NCI-H187 (cell line): Measurements from ENCODE around the gene LAGE3.

Experiments
- DNase-seq, 2 experiments: peaks; one replicate each; lab custom pipeline; 2025; lab: John Stamatoyannopoulos, UW

Gene LAGE3, protein sequence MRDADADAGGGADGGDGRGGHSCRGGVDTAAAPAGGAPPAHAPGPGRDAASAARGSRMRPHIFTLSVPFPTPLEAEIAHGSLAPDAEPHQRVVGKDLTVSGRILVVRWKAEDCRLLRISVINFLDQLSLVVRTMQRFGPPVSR

DNA sequence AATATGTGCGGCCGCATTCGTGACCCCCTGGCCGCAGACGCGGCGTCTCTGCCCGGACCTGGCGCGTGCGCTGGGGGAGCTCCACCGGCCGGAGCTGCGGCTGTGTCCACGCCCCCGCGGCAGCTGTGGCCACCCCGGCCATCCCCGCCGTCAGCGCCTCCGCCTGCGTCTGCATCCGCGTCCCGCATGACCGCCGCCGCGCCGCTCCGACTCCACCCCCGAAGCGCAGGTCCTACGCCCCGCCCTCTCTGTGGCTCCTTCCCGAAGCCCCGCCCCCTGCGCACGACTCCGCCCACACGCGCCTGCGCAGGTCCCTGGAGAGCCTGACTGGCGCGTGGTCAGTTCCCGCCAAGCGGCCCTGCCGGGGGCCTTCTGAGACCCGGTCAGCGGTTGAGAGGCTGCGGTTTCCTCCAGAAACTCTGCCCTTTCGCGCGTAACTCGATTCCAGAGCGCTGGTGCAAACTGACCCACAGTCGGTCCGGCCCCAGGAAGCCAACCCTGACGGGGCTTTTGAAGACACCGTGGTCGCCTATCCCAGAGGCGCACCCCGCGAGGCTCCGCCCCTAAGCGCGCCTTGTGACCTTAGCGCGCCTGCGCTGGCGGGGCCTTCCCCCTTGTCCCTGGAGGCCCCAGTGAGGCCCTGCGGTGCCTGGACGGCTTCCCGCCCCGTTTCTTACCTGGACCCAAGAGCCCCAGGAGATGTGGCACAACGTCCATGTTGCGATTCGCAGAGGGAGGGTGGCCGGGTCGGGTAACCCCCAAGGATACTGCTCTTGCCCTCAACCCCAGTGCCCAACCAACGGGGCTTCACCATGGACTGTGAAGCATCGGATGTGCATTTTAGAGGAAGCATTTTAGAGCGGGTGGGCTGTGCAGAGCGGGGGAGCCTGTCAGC is at the start of gene LAGE3:
LAGE3 (minus strand) TSS at position 554 of the 895 bp plus-strand sequence; CDS start at position 188, 366 bp downstream.
- peak; percentile 95 to 97 for DNase-seq

DNA sequence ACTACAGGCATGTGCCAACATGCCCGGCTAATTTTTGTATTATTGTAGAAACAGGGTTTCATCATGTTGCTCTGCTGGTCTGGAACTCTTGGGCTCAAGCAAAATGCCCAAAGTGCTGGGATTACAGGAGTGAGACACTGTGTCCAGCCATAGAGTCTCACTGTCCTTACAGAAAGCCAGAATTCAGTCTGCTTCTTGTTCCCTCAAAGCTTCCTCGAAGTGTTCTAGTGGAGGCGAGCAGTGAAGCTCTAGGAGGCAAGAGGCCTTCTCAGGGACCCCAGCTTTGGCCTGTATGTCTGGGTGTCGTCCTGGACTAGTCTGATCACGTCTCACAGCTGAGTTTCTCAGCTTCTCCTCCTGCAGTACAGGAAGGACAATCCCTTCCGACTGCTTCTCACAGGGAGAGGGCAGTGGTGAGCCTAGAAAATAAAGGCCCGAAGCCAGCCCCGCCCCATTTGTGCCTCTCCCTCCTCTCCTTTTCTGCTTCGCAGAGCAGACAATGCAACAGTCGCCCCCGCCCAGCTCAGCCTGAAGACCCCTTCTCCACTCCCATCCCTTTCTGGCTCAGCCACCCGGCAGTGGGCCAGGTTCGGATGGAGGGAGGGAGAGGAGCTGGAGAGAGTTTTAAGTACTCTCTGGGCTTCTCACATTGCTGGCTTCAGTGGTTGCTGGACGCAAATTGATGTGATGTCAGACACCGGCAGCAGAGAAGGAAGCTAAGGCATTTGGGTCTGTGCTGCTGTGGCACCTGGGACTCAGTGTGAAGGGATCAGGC is 48.0 kb upstream of the LAGE3 start:
- DNase-seq = peak; percentile 26 to 60

DNA sequence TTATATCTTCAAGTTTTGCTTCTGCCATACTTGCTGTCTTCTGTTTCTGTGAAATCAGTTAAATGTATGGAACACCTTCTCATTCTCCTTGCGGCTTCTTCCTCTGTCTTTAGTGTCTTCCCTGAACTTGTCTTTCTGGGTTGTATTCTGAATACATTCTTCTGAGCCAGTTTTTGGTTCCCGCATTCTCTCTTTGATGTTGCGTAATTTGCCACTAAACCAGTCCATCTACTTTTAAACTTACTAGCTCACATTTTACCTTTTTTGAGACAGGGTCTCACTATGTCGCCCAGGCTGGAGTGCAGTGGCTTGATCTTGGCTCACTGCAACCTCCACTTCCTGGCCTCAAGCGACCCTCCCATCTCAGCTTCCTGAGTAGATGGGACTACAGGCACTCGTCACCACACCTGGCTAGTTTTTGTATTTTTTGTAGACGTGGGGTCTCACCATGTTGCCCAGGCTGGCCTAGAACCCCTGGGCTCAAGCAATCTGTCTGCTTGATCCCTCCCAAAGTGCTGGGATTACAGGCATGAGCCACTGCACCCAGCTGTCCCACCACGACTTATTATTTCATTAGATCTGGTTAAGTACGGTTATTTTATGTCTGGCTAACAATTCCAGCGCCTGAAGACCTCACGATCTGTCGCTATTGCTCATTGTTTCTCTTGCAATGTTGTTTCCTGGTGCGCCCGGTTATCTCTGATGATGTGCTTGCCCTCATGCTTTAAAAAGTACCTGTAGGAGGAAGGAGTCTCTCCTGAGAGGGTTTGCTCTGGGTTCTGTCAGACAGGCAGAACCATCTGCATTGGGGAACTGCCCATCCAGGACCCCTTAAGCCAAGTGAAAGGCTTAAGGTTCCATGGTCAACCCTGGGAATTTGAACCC is 46.8 kb upstream of the LAGE3 start:
- DNase-seq = no peak

DNA sequence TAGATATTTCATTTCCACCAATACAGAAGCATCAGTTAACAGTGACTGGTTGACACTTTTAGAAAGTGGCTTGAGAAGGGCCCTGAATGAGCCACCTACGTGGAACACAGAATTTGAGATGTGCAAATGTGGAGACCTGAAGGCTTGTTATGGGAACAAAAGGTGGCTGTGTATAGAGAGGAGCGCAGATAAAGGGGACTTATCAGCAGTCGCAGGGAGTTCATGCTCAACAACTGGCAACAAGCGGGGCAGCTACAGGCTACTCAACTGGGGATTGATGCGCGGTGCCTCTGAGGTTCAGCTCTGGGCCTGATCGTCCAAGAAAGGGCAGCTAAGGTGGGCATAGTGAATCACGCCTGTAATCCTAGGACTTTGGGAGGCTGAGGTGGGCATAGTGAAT is 40.3 kb upstream of the LAGE3 start:
- no peak for DNase-seq

DNA sequence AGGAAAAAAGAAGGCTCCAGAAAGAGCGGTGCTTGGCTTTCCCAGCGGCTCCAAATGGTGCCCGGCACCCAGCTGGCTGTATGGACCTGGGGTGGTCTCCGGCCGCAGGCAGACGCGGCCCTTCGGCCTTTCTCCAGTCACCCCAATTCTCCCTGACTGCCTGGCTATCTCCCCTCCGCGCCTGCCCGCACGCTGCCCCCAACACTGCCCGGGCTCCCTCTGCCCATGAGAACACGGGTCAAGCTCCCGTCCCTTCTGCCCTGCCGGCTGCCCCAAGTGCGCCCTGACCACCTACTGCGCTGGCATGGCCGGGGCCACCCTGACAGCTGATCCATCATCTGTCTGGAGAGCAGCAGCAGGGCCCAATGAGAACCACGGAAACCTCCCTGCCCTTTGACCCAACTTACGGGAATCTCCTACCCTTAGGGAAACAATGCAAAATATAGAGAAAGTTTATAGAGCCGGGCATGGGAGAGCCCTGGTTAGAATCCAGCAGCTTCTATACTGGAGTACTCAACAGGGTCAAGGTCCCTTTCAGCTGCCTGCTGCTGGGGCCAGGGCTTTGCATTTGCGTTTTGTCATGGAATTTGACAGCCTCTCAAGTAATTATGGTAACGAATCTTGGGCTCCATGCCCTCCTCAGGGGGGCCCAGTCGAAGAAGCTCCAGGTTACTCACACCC is 38.2 kb upstream of the LAGE3 start:
- DNase-seq = no peak

DNA sequence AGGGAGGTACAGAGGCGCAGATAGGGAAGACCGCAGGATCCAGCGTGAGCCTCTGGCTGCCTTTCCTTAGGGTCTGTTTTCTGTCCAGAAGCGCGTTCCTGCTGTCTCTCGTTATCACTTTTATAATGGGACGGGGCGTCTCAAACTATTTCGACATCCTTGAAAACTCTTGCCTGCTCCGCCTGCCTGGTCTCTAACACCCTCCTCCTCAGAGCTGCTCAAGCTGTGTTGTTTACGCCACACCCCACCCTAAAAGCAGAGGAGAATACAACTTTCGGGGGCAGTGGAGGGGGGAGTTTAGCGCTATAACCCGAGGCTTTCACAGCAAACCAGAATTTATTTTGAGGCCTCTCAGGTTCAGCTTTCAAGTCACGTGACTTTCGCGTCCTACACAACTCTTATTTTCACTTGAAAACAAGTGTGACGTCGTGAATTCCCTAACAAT is 37.6 kb upstream of the LAGE3 start:
- no peak for DNase-seq

DNA sequence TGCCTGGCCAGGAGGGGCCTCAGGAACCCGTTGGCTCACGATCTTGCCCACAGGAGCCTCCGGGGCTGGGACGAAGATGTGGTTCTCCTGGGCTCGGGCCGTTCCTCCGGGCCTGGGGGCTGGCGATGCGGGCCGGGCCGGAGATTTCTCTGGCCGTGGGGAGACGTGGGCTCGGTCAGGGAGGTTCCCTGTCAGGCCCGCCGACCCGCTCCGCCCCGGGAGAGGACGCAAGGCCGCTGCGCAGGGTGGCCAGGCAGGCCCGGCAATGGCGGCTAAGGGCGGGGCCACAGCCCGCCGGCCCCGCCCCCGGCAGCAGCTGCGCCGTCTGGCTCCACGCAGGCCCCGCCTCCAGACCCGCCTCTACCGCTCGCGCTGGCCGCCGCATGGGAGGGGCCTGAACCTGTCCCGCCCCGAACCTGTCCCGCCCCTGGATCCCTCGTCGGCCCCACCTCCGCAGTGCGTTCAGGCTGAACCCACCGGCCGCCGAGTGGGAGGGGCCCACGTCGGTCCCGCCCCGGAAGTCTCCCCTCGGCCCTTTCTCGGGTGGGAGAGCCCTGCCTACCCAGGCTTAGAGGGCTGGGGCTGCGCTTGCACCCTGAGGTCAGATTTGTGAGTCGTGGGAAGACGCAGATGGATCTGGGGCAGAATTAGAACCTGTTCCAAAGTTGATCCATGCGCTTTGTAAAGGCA is 37.0 kb upstream of the LAGE3 start, which contains the start of gene FAM3A:
FAM3A (minus strand) TSS at position 267 of the 690 bp plus-strand sequence. CDS start 460 bp downstream, outside the sequence.
- peak; percentile 91 to 94 for DNase-seq

DNA sequence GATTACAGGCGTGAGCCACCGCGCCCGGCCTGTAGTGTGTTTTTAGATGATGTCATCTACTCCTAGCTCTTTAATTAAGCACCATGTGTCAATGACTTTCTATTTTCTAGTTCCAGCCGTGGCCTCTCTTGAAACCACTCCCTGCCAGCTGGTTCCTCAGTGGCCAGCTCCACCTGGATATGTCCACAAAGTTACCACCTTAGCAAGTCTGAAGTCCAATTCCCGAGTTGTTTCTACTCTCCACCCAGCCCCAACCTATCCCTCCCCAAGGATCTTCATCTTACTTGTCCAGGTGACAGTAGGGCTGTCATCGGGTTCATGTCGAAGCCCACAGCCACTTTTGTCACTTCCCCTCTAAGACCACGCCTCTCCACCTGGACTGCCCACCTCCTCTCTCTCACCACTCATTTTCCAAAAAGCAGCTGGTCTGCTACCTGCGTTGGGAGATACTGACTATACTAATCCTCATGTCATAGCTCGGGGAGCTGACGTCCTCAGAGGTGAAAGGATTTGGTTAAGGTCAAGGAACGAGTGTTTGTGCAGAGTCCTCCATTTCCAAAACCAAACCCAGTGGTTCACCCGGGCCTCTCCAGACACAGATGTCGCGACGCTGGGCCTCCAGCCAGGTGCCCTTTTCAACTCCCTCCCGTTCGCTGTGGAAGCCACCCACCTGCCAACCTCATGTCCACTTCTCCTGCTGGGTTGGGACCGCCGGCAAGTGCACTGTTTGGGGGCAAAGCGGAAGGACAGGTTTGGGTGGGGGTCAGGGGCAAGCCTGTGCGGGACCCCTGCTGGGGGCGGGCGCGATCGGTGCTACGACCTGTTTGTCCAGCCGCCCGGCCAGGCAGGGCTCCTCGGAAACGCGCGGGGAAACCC is 36.2 kb upstream of the LAGE3 start:
- DNase-seq = no peak

DNA sequence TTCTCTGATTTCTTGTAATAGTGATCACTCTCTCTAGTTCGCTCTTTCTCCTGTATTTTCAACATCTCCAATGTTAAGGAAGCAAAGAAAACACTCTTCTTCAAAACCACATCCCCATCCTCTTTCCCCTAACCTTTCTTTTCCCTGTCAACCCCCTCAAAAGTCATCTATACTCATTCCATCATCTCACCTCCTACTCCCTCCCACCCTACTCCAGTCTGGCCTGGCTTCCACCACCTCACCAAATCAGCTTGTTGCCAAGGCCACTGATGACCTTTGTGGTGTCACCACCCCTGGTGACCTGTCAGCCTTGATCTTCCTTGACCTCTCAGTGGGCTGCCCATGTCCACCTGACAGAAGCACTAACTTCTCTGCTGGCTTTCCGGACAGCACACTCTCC is 34.6 kb upstream of the LAGE3 start:
- no peak for DNase-seq

DNA sequence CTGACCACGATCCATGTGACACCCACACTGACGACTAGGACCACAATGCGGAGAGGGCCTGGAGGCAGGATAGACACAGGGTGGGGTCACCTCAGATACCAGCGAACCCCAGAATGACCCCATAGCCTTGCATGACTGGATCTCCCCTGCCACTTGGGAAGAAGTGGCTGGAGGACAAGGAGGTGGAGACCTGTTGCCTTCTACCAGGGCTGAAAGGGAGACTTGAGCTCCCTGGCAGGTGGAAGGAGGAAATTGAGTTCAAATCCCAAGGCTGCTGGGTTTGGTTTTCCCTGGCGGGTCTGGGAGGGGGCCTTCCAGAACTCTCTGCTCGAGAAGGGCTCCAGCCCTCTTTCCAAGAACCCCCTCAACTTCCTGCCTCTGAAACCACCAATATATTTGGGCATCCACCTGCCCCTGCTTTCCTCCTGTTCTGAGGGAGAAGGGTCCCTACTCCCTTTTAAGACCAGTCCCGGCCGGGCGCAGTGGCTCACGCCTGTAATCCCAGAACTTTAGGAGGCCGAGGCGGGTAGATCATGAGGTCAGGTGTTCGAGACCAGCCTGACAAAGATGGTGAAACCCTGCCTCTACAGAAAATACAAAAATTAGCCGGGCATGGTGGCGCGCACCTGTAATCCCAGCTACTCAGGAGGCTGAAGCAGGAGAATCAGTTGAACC is 33.9 kb upstream of the LAGE3 start:
- DNase-seq = no peak

DNA sequence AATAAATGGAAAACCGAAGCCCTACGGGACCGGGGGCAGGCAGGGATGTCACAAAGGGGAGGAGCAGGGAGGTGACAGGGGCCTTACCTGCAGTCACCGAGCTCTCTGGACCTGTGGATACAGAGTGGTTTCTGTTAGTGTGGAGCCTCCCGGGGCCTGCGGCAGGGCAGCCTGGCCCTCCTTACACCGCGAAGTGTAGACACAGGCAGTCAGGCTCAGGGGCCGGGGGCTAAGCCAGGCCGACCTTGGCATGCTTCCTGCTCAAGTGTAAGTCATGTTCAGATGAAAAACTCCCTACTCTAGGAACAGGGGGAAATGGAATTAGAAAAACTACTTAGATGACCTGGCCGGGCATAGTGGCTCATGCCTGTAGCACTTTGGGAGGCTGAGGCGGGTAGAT is 32.7 kb upstream of the LAGE3 start:
- no peak for DNase-seq

DNA sequence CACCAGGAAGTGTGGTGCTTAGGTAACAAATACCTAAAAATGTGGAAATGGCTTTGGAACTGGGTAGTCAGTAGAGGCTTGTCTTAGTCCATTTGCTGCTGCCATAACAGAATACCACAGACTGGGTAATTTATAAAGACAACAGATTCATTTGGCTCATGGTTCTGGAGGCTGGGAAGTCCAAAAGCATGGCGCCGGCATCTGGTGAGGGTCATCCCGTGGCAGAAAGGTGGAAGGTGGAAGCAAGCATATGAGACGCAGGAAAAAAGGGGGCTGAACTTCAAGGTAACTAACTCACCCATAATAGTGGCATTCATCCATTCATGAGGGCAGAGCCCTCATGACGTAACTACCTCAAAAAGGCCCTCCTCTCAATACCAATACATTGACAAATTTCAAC is 30.4 kb upstream of the LAGE3 start:
- no peak for DNase-seq

DNA sequence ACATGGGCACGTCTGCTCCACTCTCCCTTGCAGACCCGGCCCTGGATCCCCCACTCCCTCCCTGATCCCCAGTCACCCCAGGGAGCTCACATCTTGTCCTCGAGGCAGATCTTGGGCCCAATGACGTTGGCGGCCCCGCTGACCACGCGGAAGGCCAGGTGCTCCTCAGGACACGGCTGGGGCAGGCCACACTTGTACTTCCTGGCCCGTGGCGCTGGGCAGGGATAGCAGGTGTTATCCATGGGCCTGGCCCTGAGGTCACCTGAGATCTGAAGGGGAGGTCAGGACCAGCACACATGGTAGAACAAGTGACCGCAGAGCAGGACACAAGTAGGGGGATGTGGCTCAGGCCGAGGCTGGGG is 29.3 kb upstream of the LAGE3 start:
- DNase-seq = no peak

DNA sequence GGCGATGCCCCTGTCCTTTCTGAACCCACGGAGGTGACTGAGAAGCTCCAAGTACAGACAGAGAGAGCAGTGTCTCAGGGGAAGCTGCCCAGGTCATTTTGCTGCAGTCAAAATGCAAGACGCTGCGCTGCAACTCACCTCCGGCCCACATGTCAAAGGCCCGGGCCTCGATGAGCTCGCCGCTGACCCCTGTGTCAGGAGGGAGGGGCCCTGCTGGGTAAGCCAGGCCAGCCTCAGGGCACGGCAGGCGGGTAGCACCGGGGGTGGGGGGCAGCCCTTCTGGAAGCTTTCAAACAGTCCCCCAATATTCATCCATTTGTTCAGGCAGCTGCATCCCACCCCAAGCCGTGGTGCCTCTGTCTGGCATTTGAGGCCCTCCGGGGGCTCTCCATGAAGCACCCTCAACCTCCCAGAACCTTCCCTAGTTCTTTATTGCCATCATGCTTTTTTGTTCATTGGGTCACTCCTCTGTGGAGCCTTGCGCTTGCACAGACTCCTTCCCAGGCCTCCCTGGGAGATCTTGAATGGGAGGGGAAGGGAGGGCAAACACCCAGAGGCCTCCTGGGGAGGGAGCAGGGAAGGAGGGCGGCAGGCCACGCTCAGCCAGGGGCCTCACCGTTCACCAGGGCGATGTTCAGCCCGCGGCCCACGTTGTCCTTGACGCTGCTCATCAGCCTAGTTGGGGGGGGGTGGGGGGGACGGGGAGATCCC is 28.7 kb upstream of the LAGE3 start:
- DNase-seq = no peak

DNA sequence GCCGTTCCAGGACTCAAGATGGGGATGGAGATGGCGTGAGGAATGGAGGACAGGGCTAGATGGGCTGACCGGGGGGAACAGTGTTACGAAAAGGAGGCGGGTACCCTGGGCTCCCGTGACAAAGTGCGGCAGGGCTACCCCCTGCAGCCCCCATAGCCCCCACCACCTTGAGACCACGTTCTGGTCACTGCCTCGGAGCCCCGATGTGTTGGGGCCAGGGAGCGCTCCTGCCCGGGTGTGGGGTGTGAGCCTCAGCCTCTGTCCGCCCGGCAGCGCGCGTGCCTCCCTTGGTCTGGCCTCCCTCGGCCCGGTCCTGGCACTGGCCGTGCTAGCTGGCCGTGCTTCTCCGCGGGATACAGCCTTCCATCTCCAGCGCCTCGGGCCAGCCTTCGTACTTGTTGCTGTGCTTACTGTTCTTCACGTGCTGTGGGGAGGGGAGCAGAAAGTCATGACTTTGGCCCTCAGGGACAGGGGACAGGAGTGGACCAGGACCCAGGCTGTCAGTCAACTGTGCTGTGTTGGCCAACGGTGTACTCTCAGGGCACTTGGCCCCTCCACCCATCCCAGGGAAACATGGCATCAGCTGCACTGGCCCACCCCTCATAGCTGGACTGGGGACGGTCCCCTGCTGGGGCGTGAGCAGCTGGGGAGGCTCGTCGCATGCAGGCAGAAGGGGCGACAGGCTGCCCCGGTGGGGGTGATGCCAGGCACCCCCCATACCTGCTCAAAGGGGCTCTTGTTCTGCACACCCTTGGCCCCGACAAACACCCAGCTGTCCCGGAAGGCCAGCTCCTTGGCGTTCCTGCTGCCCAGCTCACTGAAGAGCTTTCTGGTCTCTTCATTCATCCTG is 27.6 kb upstream of the LAGE3 start:
- DNase-seq = no peak

DNA sequence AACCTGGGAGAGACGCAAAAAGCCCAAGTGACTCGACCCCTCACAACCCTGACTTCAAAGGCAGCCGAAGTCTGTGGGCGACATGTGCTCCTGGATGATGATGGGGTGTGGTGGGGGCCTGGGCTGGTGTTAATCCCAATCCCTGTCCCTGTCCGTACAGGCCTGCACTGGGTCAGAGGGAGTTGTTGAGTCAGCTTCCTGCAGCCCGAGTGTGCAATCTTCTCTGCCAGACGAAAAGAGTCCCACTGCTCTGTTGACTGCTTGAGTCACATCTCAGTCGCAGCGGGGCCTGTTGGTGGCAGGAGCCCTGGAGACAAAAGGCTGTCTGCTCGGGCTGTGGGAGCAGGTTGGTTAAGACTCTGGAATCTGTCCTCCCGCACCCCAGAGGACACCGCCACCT is 26.7 kb upstream of the LAGE3 start:
- no peak for DNase-seq

DNA sequence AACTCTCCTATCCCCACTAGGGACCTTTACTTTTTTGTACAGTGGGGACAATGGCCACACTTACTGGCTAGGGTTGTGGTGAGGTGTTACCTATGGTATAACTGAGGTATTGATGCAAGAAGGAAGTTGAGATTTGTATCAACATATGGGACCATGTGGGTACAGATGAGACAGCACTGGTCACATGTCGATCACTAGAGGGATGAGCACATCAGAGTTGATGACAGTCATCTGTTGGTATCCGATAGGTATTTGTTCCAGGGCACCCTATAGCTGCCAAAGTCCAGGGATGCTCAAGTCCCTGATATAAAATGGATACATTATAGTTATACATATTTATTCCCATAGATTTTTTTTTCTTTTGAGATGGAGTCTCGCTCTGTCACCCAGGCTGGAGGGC is 23.9 kb upstream of the LAGE3 start:
- DNase-seq = no peak
